ENCODE measurements around the gene PLPPR5.

- TF ChIP-seq POLR2A (IDR thresholded peaks at IDR 0.05; ENCODE audit: control extremely low read depth in 1 of 2, low read depth in 2 of 2, low read length in 2 of 2) (no peak), FOSL1 (IDR thresholded peaks at IDR 0.05; ENCODE audit: insufficient read depth, low read depth, low read length) (no peak)
Measured at GRCh38 chr1:98920441-98921110, 84.1 kb downstream of the PLPPR5 start.
